Brain pericyte (primary cell): ENCODE data around the gene CELA2B.

Experiments
- DNase-seq: peaks from one replicate; pipeline ENCODE4 v3.0.0-alpha.2; 2012; ENCODE audit warnings: low read depth, low spot score

Gene CELA2B

DNA sequence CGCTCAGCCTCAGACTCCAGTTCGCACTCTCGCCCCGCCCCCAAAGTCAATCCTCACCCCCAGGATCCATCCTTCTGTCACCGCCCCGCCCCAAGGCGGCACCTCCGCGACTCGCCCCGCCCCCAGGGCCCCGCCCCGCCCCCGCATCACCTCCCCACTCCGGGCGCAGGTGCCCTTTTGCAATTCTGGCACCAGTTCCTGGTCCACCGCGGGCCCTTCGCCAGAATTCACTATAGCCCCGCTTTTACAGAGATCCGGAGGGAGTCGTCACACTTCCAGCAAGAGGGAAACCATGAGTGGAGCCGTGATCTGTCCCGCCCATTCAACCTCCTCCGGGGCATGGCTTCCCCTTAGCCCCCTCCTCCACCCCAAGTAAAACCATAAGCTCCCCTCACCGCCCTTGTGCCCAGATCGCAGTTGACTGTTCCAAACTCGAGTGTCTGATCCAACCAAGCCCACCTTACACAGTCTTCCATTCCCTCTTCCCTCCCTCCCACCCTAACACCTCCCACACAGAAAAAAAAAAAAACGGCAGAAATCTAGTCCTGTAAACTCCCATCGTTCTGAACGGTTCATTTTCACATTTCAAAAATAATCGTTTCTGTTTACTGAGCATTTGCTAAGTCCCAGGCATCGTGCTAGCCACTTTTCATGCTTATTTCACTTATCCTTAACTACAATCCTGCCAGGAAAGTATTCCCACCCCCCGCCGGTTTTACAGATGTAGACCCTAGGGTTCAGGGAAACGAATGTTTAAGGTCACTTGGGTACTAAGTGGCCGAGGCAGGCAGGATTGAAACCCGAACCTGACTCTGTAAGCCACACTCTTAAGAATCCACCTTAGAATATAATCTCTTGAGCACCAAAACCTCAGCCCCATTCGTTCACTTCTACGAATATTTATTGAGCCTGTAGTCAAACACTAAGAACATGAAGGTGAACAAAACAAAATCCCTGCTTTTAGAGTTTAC, 49.4 kb downstream of the CELA2B start:
- peak; percentile 17 for DNase-seq

DNA sequence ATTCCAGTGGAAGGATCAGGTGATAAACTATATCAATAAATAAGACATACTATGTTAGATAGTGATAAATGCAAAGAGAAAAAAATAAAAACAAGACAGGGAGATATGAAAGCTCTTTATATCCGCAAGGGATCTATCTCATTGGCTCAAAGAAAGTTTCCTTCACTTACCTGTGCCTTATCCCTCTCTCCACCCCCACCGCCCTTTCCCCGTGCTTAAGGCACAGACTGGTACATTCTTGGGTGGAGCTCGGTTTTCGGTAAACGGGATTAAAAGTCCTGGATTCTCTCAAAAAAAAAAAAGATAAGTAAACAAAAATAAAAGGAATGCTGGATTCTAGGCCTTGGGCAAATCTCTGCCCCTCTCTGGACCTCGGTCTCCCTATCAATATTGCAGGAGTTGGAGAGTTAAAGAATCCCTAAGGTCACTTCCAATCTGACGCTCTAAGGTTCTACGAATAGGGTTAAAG, 50.2 kb downstream of the CELA2B start:
- no peak for DNase-seq

DNA sequence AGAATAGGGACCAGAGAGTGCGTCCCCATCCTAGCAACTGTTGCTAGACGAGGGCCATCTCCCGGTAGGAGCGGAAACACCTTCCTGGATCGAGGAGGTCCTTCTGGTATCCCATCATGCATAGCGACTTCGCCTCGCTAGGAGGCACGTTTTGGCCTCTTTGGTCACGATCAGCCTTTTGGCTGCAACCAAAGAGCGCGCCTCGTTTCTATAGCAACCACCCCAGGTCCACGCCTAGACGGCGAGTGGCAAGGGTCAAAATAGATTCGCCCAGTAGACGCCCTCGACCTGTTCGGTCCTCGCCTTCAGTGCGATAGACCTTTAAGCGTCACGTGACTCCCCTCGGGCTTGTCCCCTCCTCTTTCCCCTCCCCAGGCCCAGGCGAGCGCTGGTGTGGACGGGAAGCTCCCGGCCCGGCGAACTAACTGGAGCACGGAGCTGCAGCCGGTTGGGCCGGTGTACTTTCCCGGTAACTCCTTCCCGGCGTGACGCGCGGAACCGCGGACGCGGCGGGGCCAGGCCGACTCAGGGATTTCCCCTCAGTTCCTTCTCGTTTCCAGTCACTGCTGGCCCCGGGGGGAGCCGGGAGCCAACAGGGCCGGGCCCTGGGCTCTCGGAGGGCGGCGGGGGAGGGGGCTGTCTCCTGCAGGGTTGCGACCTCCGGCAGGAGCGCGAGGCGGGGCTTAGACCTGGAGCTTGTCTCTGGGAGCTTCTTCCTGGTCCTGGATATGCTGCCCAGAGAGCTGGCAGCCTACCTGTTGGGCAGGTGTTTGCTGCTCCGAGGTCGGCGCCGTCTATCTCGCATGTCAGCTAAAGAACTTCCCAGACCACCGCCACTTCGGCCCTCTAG, 50.8 kb downstream of the CELA2B start, which contains the start of gene DNAJC16:
Gene DNAJC16, plus strand, starts transcription at position 359 of the 850 bp plus-strand sequence. CDS start 2,258 bp downstream, outside the sequence.
- peak; percentile 99 for DNase-seq

DNA sequence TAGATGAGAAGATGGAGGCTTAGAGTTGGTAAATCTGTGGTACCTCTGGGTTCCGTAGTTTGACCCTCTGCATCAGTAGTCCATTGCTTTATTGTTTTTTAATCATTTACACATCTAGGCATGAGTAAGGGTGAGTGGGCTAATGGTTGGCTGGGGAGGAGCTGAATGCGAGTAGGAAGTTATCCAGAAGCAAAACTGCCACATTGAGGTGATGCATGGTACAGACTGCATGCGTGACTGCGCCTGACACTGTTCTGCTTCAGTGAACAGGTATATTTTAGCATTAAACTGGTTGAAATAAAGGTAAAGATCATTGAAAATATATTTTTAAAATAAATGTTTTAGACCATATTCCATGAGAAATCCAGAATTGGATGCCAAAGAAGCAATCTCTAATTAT, 55.1 kb downstream of the CELA2B start:
- DNase-seq, result no peak

DNA sequence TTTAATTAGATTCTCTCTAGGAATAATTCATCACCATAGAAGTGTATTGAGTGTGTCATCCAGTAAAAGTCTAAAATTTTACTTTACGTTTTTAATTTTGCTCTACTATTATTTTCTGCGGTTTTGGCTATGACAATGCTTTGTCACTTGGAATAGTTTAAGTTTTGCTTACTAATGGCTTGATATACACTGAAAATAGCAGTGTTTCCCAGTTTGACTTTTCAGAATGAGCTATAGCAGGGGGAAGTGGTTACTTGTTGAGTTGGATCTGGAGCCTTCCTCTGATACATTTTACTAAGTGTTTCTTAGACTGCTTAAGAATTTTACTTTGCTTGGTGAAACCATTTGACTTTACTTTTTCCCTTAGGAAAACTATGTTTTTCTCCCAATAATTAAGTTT, 55.8 kb downstream of the CELA2B start:
- DNase-seq, result no peak

DNA sequence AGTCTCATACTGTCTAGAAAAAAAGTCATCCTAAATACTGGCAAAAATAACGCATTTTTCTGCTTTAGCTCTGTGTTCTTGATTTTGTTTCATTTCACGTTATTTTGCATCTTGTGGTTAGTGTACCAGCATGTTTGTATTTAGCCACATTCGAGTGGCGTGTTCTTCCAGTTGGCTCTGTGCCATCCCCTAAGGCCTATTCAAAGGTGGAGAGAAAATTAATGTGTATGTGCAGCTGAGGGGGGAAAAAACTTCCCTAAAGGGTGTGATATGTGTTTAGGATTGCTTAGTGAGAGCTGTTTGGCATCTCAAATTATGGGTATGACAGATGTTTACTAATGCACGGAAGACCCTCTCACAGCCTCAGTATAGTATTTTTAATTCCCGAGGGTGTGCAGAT, 62.9 kb downstream of the CELA2B start:
- no peak for DNase-seq

- DNase-seq, result no peak
Observed at GRCh38 chr1:15540186-15540585, 64.3 kb downstream of the CELA2B start.
